Measurements from ENCODE around the gene NPY2R.

The NPY2R gene

GRCh38 chr4:155249016-155249566 is 40.7 kb downstream of the NPY2R start:
- no peak for DNase-seq (ENCODE audit: low read depth in 2 of 2)

GRCh38 chr4:155252327-155252726 is 43.9 kb downstream of the NPY2R start:
- DNase-seq (ENCODE audit: low read depth in 2 of 2) = no peak

- no peak for DNase-seq (ENCODE audit: low read depth in 2 of 2)
These were observed 55.0 kb downstream of the NPY2R start for GRCh38 chr4:155263480-155263879.

GRCh38 chr4:155265113-155265512 is 56.7 kb downstream of the NPY2R start:
- DNase-seq (ENCODE audit: low read depth in 2 of 2) = no peak
